HG03565 (cell line): Measurements from ENCODE around the gene KLHDC9.
"Not testable (repeated sequence)": the region's sequence is repeated elsewhere in the genome, so short reads cannot be mapped to it uniquely, and the experiment has no call there.

Experiments used
- ATAC-seq: cut with Tn5 transposase; IDR thresholded peaks from one replicate; pipeline ENCODE4 v1.9.1; 2021; ENCODE audit warnings: mild to moderate bottlenecking, moderate library complexity; ENCODE audit not compliant: unreplicated experiment

The KLHDC9 gene

DNA sequence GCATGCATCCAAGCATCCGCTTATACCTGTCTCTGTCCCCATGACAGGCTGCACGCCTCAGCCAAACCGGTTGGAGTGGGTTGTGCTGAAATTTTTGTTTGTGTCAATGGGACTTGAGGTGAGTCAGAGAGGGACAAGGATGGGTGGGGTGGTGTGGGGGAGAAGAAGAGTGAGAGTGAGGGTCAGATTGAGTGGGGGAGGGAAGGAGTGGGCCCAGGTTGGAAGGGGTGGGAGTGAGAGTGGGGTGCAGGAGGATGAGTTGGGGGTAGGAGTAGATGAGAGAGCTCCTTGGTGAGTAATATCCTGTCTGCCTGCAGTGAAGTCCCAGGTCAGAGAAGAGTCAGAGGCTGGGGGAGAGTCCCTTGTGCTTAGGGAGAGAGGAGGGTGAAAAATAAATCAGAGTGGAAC, 5.5 kb upstream of the KLHDC9 start:
- ATAC-seq: no peak

DNA sequence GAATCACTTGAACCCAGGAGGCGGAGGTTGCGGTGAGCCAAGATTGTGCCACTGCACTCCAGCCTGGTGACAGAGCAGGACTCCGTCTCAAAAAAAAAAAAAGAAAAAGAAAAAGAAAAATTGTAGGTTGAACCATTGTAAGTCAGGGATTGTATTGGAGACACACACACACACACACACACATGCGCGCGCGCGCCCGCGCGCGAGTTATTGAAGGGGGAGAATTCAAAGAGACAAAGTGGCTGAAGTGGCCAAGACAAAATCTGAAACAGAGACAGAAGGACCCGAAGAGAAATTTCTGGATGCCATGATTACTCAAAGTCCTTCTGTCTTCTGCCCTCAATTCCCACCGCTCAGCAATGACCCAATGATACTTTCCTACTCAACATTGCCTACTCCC, 3.7 kb upstream of the KLHDC9 start:
- no peak for ATAC-seq

DNA sequence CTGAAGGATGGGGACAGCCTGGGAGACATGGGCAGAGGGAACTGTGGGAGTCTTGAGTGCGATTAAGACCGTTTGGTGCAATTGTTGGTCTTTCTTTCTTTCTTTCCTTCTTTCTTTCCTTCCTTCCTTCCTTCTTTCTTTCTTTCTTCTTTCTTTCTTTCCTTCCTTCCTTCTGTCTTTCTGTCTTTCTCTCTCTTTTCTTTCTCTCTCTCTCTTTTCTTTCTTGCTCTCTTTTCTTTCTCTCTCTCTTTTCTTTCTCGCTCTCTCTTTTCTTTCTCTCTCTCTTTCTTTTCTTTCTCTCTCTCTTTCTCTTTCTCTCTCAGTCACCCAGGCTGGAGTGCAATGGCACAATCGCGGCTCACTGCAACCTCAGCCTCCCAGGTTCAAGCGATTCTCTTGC, 2.9 kb upstream of the KLHDC9 start:
- no peak for ATAC-seq

DNA sequence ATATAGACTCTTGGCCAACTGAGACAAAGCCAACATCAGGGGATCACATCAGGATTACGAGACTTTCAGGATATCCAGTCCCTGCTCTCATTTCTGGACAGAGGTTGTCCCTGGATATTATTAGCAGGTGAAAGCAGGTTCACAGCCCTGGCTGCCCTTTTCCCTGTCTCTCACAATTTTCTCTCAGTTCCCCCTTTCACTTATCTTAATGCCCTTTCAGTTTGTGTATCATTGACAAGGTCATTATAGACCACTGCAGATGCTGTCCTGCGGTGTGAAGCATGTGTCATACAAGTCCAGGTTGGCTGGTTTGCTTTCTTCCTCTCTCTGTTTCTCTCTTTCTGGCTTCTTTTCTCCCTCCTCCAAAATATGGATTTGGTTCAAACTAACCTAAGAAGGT, 2.1 kb upstream of the KLHDC9 start:
- peak; percentile 29 for ATAC-seq

DNA sequence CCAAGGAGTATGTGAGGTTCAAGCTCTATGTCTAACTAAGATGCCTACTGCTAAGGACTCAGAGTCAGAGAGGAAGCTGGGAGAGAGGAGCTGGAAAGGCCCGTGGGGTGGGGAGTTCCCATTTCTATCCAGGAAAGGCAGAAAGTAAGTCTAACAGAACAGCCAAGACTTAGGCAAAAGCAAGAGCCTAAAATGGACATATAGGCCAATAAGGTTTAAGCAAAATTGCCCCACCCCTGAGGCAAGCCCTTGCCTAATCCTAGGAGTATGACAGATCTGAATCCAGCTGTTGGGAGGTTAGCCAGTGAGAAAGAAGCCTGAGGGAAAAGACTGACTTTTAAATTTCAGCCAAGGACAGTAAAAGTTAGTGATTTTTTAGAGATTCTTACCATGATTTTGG, 1.6 kb upstream of the KLHDC9 start:
- no peak for ATAC-seq

DNA sequence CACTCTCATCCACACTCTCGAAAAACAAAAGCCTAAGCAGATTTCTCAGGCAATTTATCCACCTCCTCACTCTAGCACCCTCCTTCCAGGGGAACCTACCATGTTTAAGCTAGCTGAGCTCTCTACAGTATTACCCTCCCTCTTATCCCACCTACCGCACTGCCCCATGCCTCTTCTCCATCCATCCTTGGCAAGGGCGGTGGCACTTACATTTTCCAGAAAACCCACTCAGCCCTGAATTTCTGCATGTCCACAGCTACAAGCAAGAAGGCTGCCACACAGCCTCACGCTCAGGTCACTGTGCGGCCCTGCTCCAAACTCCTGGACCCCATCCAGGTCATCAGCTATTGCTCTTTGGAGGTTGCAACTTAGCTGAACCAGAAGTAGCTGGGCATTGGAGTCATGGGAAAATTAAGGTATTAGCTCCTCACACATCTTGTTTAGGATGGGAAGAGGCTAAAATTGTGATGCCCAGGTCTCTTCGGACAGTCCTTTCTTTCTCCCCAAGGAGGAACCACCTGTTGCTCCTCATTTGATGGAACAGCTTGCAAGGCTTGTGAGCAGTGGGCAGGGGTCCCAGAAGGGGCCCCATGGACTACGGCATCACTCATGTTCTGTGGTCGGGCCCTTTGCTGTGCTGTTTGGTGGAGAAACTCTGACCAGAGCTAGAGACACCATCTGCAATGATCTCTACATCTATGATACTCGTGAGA, 1.1 kb downstream of the KLHDC9 start:
- no peak for ATAC-seq

DNA sequence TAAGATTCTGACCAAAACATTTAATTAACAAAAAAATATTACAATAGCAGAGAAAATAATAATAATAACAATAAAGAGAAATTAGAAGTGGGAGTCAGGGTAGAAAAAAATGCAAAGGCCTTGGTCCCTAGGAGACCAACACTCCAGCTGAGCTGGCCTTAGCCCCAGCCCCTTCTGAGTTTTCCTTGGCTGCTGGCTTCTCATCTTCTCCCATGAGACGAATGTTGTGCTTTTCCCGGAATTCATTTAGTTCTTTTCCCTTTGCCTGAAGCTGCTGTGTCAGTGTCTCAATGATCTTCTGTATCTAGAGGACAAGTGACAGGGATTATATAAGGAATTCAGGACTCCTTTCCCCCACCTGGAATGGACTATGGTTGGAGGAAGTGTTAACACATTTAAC, 2.4 kb downstream of the KLHDC9 start:
- ATAC-seq: no peak

DNA sequence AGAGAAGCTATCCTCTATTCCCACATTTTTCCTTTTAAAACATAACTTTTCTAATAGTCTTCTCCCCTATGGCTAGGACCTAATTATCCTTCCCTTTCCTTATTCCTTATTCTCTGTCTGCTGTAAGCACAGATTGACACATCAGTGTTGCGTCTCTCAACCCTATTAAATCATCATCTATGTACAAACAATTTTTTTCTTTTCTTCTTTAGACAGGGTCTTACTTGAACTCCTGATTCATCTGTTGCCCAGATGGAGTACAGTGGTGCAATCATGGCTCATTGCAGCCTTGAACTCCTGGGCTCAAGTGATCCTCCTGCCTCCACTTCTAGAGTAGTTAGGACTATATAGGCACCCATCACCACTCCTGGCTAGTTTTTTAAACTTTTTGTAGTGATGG, 8.3 kb downstream of the KLHDC9 start:
- ATAC-seq: no peak

DNA sequence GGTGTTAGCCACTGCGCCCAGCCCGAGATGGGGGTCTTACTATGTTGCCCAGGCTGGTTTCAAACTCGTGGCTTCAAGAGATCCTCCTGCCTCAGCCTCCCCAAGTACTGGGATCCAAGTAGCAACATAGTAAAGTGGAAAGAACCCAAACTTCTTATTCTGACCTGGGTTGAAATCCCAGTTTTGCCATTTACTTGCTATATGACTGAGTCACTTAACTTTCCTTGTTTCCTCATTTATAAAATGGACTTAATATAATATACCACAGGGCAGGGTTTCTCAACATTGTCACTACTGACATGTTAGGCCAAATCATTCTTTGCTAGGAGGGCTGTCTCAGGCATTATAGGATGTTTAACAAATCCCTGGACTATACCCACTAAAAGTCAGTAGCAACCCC, 13.0 kb downstream of the KLHDC9 start:
- ATAC-seq: no peak

DNA sequence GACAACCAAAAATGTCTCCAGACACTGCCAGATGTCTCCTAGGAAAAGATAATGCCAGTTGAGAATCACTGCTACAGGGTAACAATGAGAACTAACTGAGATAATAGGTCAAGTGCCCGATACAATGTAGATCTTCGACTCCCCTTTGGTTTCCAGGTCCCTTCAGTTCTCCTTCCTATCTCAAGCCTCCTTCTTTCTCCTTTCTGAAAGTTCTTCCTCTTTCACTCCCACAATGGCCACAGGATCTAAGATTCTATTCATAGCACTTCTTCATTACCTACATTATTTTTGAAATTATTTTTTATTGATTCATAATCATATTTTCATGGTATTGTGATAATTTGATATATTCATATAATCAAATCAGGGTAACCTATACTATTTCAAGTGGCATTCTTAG, 13.4 kb downstream of the KLHDC9 start:
- no peak for ATAC-seq

DNA sequence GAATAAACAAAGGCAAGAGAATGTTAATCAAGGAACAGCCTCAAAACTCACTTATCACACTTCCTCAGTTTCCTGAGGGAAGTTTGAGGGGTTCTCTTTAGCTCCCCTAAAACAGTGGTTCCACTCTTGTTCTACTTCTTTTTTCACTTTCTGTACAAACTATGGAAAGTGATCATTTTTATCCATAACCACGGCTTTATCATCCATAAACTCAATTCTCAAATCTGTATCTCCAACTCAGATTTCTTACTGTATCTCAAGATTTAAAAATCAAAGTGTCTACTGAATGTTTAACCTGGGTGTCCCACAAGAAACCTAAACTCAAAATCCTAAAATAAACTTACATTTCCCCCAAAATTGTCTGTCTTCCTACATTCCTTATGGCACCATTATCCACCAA, 15.8 kb downstream of the KLHDC9 start:
- no peak for ATAC-seq

DNA sequence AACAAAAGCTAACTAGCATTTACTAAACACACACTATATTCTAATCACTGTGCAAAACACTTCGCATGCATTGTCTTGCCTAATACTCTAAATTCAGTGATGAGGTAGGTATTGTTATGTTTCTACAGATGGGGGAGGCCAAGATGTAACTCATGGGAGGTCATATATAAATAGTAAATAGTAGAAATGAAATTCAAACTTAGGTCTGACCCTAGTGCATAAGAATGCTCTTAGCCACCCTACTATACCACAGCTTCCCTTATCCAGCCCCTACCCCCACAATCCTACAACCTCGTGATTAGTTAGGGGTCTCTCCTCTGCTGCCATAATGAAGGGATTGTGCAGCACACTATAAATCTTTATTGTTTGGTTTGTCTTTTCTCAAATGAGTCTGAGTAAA, 16.4 kb downstream of the KLHDC9 start:
- no peak for ATAC-seq

DNA sequence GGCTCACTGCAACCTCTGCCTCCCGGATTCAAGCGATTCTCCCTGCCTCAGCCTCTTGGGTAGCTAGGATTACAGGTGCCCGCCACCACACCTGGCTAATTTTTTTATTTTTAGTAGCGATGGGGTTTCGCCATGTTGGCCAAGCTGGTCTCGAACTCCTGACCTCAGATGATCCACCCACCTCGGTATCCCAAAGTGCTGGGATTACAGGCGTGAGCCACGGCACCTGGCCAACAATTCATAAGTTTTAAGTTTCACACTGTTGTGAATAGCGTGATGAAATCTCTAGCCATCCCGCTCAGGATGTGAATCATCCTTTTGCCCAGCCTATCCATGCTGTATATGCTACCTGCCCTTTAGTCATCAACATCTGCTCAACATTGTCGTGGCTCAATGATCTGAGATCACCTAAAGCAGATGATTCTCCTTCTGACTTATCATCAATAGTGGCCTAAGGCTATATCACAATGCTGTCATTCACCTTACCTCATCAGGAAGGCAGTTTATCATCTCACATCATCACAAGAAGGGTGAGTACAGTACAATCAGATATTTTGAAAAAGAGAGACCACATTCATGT, 17.1 kb downstream of the KLHDC9 start:
- no peak for ATAC-seq

DNA sequence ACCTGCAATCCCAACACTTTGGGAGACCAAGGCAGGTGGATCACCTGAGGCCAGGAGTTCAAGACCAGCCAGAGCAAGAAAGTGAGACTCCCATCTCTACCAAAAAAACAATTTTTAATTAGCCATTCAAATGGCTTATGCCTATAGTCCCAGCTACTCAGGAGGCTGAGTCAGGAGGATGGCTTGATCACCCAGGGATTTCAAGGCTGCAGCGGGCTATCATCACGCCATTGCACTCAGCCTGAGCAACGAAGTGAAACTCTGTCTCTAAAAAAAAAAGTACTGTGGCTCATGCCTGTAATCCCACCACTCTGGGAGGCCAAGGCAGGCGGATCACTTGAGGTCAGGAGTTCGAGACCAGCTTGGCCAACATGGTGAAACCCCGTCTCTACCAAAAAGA, 17.8 kb downstream of the KLHDC9 start:
- ATAC-seq: not testable (repeated sequence)

DNA sequence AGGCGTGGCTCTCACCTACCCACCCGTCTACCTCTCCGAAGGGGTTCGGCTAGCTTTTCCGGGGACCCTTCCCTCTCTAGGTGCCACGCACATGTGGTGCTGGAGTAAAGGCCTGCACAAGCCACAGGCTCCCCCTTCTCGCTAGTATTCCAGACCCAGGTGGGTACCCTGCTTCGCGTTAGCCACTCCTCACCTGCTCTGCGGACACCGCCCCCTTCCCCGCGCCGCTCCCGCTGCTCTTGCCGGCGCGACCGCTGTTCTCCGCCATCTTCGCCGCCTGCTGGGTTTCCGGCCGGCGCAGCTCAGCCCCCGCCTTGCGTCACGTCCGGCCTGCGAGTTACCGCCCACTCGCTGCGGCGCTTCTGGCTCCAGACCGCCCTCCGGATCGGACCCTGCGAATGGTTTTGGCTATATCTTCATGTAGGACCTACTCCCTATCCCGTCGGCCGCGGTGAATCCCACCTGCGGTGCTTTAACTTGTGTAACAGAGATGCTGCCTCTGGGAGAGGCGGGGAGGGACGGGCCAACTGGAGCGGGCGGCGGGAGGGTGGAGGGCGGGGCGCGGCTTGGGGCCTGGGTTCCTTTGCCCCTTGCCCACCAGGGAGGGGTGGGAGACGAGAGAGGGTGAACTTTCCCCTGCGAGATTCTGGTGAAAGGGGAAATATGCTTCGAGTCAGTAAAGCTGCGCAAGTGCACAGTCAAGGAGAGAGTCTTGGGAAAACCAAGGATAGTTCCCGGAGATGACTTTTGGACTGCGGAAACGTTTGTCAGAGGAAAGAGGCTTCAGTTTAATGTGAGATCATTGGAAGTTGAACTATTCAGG, 19.8 kb downstream of the KLHDC9 start, which contains the start of the genes NIT1 and PFDN2:
Gene NIT1 (plus strand): TSS at position 347 of the 823 bp plus-strand sequence. CDS start 72 bp downstream, at position 419.
Gene PFDN2 (minus strand): TSS at position 279 of the 823 bp plus-strand sequence. CDS start 11 bp downstream, at position 268.
- peak; percentile 68 for ATAC-seq

DNA sequence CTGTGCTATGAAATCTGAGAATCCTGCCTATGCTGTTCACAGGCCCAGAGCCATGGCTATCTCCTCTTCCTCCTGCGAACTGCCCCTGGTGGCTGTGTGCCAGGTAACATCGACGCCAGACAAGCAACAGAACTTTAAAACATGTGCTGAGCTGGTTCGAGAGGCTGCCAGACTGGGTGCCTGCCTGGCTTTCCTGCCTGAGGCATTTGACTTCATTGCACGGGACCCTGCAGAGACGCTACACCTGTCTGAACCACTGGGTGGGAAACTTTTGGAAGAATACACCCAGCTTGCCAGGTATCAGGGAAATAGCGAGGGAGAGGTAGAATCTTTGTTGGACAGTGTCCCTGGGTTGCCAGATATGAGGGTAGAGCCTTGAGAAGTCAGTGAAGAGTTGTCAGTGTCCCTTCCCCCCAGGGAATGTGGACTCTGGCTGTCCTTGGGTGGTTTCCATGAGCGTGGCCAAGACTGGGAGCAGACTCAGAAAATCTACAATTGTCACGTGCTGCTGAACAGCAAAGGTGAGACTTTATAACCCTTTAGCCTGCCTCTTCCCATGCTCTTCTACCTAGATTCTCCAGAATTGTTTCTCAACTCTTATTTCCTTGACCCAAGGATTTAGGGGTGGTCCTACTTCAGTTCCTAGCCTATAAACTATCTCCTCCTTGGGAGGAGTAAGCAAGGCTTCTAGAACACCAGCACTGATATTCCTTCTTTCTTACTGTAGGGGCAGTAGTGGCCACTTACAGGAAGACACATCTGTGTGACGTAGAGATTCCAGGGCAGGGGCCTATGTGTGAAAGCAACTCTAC, 21.1 kb downstream of the KLHDC9 start:
- ATAC-seq: no peak

DNA sequence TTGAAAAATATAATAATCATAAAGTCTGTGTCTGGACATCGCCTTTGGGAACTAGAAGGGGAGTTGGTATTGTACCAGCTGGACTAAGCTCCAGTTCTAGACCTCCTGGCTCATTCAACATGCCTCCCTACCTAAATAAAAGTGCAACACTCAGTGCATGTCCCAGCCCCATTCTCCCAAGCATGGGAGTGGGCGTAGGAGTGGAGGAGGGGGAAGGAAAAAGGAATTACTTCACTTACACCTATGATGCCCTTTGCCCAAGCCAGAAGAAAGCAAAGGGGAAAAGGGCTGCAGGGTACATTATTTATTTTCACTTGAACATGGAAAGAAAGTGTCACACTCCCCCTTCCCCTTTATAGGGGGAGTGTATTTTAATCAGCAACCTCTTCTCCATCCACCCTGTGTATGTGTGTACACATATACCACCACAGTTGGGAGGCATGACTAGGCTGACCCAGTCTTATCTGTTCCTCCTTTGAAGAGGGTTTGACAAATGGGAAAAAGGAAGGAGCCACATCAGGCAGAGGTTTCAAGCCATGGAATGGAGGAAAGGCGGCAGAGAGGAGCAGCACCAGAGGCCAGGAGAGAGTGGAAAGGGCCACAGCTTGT, 23.0 kb downstream of the KLHDC9 start:
- no peak for ATAC-seq

DNA sequence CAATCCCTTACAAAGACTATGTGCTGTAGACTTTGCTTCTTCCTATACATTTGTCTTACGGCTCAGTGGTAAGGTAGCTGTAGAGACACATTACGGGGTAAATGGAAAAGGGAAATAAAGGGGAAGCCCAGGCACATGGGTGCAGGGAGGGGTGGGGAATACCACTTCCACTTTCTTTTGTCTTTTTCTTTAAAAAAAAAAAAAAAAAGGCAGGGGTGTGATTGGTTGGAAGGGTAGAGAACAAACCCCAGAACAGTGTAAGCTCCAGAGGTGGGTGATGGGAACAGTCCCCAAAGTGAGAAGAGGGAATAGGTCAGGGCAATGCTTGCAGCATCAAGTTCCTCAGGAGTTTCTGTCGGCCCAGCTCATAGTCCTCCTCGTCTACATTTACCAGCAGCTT, 23.7 kb downstream of the KLHDC9 start:
- no peak for ATAC-seq

DNA sequence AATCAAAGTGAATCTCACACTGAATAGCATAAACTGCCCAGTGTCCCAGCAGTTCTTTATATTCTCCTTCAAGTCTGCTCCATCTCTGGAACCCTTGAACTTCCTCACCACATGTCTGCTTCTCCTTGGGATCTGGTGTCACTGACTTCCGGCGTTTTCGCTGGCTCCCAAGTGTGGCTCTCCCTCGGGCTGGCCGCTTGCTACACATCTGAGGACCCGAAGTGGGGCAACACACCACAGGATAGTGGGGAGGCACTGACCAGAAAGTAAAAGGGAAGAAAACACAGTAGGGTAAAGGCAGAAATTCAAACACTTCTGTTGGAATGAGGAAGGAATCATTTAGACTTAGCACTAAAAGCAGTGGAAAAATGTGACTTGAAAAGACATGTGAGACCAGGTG, 24.8 kb downstream of the KLHDC9 start:
- ATAC-seq: no peak

DNA sequence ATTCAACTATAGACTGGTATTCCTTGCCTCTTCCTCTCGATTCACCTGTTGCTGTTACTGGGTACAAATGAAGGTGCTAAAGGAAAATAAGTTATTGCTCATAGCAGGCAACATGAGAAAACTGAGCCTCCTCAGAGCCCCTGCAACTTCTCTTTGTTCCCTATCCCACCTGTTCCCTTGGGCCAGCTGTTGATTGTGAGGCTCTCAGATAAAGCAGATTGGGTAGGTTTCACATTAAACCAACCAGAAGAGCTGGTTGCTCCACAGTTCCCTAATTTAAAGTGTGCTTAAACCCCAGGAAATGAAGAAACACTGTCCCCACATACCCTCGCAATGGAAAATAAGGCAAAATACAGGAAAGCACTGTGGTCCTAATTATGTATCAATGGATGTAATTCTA, 29.5 kb downstream of the KLHDC9 start:
- ATAC-seq: no peak
